Measurements from ENCODE around the gene FOXA2.
"Not testable (repeated sequence)": the region's sequence is repeated elsewhere in the genome, so short reads cannot be mapped to it uniquely, and the experiment has no call there.

The FOXA2 gene

GRCh38 chr20:22584522-22584921 lies at the start of gene FOXA2:
Gene FOXA2, minus strand, starts transcription at chr20:22584572. Its CDS starts 294 bp downstream, at chr20:22584278.
- DNase-seq = no peak

DNA sequence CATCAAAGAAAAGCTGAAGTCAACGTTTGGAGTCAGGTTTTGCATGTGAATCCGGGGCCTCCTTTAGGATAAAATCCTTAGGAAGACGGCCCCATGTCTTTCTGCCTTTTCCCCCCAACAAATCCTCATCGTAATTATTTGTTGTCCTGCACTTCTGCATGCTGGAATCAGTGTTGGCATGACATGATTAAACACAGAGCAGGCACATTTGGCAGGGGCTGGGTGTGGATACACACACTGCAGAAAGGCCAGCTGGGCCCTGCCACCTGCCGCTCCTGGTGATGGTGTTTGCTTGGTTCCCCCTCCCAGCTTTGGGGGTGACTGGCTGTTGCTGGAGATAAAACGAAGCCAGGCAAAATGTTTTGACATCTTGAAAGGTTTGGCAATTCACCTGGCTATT lies 46.3 kb upstream of the FOXA2 start:
- no peak for DNase-seq

GRCh38 chr20:22629927-22630326 lies 45.6 kb upstream of the FOXA2 start:
- no peak for DNase-seq

- DNase-seq = no peak
Observed at GRCh38 chr20:22629447-22629846, 45.1 kb upstream of the FOXA2 start.

DNA sequence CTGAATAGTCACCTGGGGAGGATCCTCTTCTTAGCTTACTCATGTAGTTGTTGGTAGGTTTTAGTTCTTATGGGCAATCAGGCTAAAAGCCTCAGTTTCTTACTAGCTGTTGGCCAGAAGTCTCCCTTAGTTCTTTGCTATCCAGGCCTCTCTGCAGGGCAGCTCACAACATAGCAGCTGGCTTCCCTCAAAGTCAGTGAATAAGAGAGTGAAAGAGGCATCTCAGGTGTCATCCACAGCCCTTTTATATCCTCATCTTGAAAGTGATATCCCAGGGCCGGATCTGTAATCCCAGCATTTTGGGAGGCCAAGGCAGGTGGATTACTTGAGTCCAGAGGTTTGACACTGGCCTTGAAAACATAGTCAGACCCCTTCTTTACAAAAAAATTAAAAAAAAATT lies 42.1 kb upstream of the FOXA2 start:
- no peak for DNase-seq

GRCh38 chr20:22623211-22623610 lies 38.8 kb upstream of the FOXA2 start:
- no peak for DNase-seq

DNA sequence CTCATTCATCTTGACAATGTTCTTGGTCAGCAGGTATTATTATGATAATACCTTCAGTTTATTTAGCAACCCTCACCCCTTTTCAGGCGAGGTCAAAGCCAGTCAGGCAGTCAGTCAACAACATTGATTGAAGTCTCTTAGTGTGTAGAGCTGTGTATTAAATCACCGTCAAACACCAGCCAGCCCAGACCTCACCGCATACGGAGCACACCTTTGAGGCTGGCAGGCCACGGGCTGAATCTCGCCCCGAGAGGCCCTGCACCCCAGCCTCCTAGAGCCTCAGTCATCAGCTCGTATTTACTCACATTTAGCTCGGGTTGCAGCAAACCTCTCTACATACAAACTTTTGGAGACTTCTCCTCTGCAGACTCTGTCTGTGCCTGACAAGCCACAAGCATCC lies 36.0 kb upstream of the FOXA2 start:
- no peak for DNase-seq

DNA sequence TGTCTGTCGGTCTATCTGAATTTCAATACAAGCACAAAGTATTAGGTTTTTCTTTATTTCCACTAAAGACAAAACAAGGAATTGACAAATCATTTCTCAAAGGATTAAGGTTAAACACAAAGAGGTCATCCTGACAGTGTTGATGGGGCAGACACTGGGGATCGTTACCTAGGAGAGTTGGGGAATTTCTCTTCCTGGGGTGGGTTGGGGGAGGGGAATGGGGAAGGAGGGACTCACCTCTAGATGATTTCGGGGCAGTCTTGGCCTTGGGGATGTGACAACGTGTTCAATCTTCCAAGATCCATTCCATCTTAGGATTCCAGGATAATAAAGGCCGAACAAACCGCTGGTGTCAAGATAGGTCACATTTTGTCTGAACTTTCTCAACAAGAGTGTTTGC lies 35.4 kb upstream of the FOXA2 start:
- no peak for DNase-seq

DNA sequence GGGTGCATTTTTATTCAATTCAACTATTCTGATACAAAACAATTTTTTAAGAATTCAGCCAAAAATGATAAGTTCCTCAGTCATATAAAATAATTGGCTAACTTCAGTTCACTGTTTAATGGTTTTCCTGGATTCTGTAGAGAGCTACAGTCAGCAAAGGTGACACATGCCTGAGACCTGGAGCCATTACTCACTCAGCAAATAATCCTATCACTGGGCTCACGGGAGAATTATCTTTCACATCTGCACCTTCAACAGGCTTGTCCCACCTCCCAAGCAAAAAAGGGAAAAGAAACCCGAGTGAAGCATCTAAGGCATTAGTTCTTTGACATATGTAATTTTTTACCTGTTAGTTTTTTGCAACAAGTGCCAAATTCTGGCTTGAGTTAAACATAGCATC lies 34.9 kb upstream of the FOXA2 start:
- no peak for DNase-seq

GRCh38 chr20:22617160-22617559 lies 32.8 kb upstream of the FOXA2 start:
- no peak for DNase-seq

DNA sequence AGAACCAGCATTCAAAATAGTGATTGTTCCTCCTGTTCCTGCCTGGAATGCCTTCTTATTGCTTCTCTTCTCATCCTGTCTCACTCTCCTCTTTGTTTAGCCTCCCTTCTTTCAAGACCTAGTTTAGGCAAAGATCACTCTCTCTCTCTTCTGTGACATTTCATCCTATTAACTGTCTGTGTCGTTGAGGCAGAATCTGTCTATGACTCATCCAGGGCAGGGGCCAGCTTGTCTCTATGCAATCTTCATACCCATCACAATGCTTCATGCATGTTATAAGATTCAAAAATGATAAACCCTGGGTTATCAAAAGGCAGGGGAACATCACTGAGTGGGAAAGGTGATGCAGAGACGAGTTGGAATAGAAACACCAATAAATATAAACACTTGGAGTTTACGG lies 32.2 kb upstream of the FOXA2 start:
- DNase-seq = no peak

- DNase-seq = no peak
Observed at GRCh38 chr20:22615425-22615824, 31.1 kb upstream of the FOXA2 start.

- no peak for DNase-seq
Observed at GRCh38 chr20:22611636-22612035, 27.3 kb upstream of the FOXA2 start.

GRCh38 chr20:22607695-22608094 lies 23.3 kb upstream of the FOXA2 start:
- DNase-seq = no peak

DNA sequence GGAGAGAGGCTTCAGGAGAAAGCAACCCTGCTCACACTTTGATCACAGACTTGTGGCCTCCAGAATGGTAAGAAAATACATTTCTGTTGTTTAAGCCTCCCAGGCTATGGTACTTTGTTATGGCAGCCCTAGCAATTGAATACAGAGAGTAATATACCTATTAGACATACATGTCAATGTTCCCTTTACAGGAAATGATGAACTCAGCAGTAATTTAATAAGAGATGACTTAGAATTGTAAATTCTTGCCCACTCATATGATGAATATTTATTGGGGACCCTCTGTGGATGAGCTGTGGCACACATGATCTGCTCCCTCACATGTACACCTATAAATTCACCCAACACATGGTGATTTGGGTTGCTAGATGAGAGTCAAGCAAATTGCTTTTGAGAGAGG lies 20.4 kb upstream of the FOXA2 start:
- DNase-seq = no peak

DNA sequence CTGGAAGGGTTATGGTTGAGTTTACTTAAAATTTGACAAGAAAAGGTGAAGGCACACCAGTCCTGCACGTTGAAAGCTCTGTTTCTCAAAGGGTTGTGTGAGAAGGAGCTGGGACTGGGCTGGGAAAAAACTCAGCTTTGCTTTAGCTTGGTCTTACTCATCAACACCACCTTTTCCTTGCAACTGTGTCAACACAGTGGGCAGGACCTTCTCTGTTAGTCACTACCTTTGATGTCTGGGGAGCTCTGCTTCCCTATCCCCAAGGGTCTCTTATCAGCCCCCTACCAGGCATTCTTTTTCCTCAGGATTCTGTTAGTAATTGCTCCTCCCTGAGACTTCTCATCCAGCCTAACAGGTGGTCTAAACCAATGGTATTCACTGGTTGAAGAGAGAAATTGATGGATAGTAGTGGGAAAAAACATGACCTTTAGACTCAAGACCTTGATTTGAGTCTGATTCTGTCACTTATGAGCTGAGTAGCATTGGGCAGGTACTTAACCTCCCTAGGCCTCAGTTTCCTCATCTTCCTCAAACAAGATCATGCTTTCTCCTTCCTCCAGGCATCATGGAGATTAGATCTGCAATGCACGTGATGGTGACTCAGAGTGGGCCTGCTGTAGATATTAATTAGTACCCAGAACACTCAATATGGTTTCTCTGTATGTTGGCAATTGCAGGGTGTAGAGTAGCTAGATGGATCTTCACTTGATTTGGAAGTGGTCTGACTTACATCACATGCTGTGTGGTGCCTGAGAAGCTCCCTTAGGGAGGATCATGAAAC lies 17.2 kb upstream of the FOXA2 start:
- no peak for DNase-seq

GRCh38 chr20:22599258-22599657 lies 14.9 kb upstream of the FOXA2 start:
- DNase-seq = not testable (repeated sequence)

DNA sequence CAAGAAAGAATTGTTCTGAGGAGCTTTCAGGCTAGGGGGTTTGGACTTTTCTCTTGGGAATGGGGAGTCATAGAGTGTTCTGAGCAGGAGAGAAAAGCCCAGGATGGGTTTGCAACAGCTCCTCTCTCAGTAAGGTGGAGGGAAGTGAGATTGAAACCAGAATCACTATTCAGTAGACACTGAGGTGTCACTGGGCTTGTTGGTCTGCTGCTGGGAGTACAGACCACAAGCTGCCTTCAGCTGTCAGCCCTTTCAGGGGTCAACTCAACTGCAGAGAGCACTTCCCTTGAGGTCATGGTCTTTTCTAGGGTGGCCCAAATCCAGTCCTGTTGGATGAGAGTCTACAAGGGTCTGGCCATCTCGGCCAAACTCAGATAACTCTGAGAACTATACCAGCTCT lies 12.9 kb upstream of the FOXA2 start:
- no peak for DNase-seq

DNA sequence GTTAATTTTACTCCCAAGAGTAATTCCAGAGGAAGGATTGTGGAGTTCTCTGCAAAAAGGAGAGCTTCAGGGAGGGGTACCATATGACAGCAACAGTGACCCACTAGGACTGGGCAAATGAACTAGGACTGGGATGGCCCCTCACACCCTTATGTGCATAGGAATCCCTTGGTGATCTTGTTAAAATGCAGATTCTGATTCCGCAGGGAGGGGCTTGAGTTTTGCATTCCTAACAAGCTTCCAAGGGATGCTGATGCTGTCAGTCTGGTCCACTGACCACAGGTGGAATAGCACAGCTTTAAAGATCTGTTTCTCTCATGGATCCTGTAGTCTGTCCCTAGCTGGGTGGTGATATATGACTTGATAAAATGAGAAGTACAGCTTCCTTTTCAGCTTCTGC lies 6.3 kb upstream of the FOXA2 start:
- no peak for DNase-seq

GRCh38 chr20:22586645-22587310 lies 2.4 kb upstream of the FOXA2 start:
- DNase-seq = no peak

DNA sequence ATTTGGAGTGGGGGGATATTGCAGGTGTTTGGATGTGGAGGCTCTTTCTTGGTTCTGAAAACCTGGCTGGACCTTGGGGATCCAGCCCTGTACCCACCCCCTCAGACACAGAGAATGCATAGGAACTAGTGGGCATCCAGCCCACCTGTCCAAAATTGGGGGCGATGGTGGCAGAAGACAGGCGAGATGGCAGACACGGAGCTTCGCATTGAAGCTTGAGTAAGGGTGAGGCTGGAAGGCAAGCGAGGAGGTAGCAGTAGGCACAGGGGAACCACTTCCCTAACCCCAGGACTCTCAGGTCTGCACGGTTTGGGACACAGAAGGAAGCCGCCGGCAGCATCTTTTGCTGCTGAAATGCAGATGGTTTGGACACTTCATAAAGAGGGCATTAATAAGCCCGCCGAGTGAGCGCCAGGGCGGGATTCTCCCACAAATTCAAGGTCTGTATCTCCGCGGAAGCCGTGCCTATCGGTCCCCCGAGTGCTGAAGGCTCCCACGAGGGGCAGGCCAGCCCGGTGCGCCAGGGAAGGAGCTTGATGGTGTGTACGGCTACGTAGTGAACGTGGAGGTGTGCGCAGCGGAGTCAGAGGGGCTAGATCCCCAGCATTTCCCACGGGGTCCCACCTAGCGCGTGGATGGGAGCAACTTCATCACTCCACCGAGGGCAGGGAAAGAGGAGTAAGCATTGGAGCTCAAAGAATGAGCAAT lies 1.6 kb upstream of the FOXA2 start:
- no peak for DNase-seq

DNA sequence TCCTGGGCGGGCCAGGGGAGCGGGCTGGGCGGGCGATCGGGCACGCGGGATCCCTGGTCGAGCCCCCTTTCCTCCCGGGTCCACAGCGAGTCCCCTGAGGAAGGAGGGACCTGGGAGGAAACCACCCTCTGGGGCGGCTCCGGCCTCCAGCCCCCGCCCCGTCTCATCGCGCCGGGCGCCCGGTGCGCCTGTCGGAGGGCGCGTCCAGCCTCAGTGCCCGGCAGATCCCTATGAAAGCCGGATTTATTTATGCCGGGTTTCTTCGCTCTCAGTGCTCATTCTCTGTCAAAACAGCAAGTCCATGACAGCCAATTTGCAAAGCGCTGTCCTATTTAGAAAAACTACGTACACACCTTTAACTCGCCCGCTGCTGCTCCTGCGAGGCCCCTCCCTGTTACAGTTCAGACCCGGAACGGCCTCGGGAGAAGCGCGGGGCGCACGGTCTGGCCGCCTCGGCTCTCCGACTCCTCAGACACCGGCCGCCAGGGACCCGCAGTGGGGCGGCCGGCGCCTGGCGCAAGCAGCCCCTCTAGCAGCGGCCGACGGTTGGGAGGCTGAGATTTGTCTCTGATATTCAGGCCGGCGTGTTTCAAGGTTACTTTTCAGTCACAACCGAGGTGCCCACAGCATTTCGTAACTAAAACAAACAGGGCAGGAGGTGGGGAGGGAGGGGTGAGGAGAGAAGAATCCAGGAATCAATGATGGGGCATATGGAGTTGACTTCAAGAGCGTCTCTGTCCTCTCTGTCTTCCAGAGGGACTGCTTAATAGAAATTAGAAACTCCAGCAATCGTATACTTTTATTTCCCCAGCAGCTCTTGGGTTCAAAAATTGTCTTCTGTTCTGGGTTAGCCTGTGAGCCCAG lies 782 bp upstream of the FOXA2 start:
- no peak for DNase-seq

Data from left hindlimb (tissue), 1 donor.